T-helper 17 cell (primary cell): ENCODE results near the gene KRT76. TPM values are rescaled to one million over a fixed set of nuclear protein-coding genes. Genes with fewer than 3 reads are reported as not detected.
"Not testable (repeated sequence)": the region's sequence is repeated elsewhere in the genome, so short reads cannot be mapped to it uniquely, and the experiment has no call there.

ENCODE experiments used
- ATAC-seq: fragments of 150-1000 bp; cut with Tn5 transposase; 2 replicates; pipeline ENCODE4 v1.10.0; 2021; ENCODE audit warnings: mild to moderate bottlenecking, moderate library complexity
- DNase-seq, 3 donors: peaks; one replicate each; pipeline versions ENCODE4 v3.0.0 to v3.0.0-alpha.2; 2020 to 2021
- H3K9me3 ChIP-seq: one replicate; pipeline ENCODE4 v1.7.0; 2013; ENCODE audit warnings: low read length, mild to moderate bottlenecking; ENCODE audit not compliant: control insufficient read depth, poor library complexity, severe bottlenecking
- H3K27ac Mint-ChIP-seq: one replicate; pipeline ENCODE4 v1.8.0; 2022; ENCODE audit warnings: mild to moderate bottlenecking, moderate library complexity, mixed read lengths
- H3K27me3 Mint-ChIP-seq: one replicate; pipeline ENCODE4 v1.8.0; 2022; ENCODE audit warnings: mixed read lengths
- H3K36me3 Mint-ChIP-seq: one replicate; pipeline ENCODE4 v1.8.0; 2022; ENCODE audit warnings: low read depth, mixed read lengths
- H3K4me1 Mint-ChIP-seq: one replicate; pipeline ENCODE4 v1.8.0; 2022; ENCODE audit warnings: mild to moderate bottlenecking, mixed read lengths
- H3K4me3 Mint-ChIP-seq: one replicate; pipeline ENCODE4 v1.8.0; 2022; ENCODE audit warnings: mild to moderate bottlenecking, moderate library complexity, mixed read lengths
- total RNA-seq, 4 donors: library from RNA in 2 of 4; stranded (reverse) in 2 of 4; gene quantifications; one replicate each; pipeline ENCODE4 v1.2.3 and lab custom pipeline; 2022 to 2026

KRT76 gene
- total RNA-seq, 2 donors from 2014 or later: not detected

- no peak for DNase-seq
- no peaks in the 10 kb centered on the region for H3K9me3 ChIP-seq
- Mint-ChIP-seq H3K4me3 (no peak overlapping the region), H3K27me3 (peaks cover 8% of the 10 kb centered on the region), H3K4me1 (no peaks in the 10 kb centered on the region), H3K36me3 (no peaks in the 10 kb centered on the region), H3K27ac (no peak overlapping the region)
- ATAC-seq: no peak
These were observed 14.0 kb downstream of the KRT76 start for GRCh38 chr12:52763036-52763659.

GRCh38 chr12:52761802-52762201 lies 15.3 kb downstream of the KRT76 start:
- DNase-seq (no peak), ATAC-seq (no peak)
- Mint-ChIP-seq H3K4me1 (no peaks in the 10 kb centered on the region), H3K36me3 (no peaks in the 10 kb centered on the region), H3K4me3 (no peak overlapping the region), H3K27ac (no peak overlapping the region), H3K27me3 (no peaks in the 10 kb centered on the region)
- H3K9me3 ChIP-seq: no peaks in the 10 kb centered on the region

- not testable (repeated sequence) for DNase-seq, H3K4me3 Mint-ChIP-seq, H3K4me1 Mint-ChIP-seq, H3K27me3 Mint-ChIP-seq, ATAC-seq, H3K36me3 Mint-ChIP-seq, H3K27ac Mint-ChIP-seq, H3K9me3 ChIP-seq
These were observed 15.9 kb downstream of the KRT76 start for GRCh38 chr12:52761218-52761617.

GRCh38 chr12:52760623-52761022 lies 16.5 kb downstream of the KRT76 start:
- no peak overlapping the region for H3K4me3 Mint-ChIP-seq
- no peak for ATAC-seq

GRCh38 chr12:52759695-52760094 lies 17.4 kb downstream of the KRT76 start:
- Mint-ChIP-seq H3K27ac (no peak overlapping the region), H3K36me3 (no peaks in the 10 kb centered on the region), H3K4me3 (no peak overlapping the region), H3K27me3 (peaks cover 5% of the 10 kb centered on the region), H3K4me1 (no peaks in the 10 kb centered on the region)
- no peak for DNase-seq
- ATAC-seq: no peak
- no peaks in the 10 kb centered on the region for H3K9me3 ChIP-seq

More at GRCh38 chr12:52760623-52761022, 16.5 kb downstream of the KRT76 start:
- Mint-ChIP-seq H3K27me3 (no peaks in the 10 kb centered on the region), H3K36me3 (no peaks in the 10 kb centered on the region), H3K4me1 (no peaks in the 10 kb centered on the region), H3K27ac (no peak overlapping the region)
- H3K9me3 ChIP-seq: no peaks in the 10 kb centered on the region
- DNase-seq: no peak

- Mint-ChIP-seq H3K36me3 (no peaks in the 10 kb centered on the region), H3K27me3 (peaks cover 5% of the 10 kb centered on the region), H3K4me1 (no peaks in the 10 kb centered on the region), H3K27ac (no peak overlapping the region), H3K4me3 (no peak overlapping the region)
- DNase-seq (no peak), ATAC-seq (no peak)
- no peaks in the 10 kb centered on the region for H3K9me3 ChIP-seq
These were observed 17.9 kb downstream of the KRT76 start for GRCh38 chr12:52759218-52759617.

GRCh38 chr12:52757449-52758176 lies 19.5 kb downstream of the KRT76 start:
- H3K27ac Mint-ChIP-seq: no peak overlapping the region
- H3K27me3 Mint-ChIP-seq: peaks cover 15% of the 10 kb centered on the region
- no peak for DNase-seq
- H3K4me1 Mint-ChIP-seq: no peaks in the 10 kb centered on the region
- no peaks in the 10 kb centered on the region for H3K9me3 ChIP-seq
- no peaks in the 10 kb centered on the region for H3K36me3 Mint-ChIP-seq
- H3K4me3 Mint-ChIP-seq: no peak overlapping the region
- ATAC-seq: no peak

GRCh38 chr12:52756281-52756960 lies 20.7 kb downstream of the KRT76 start:
- ATAC-seq (no peak), DNase-seq (no peak)
- Mint-ChIP-seq H3K4me3 (no peak overlapping the region), H3K27ac (no peak overlapping the region), H3K36me3 (no peaks in the 10 kb centered on the region), H3K4me1 (no peaks in the 10 kb centered on the region), H3K27me3 (peaks cover 16% of the 10 kb centered on the region)
- no peaks in the 10 kb centered on the region for H3K9me3 ChIP-seq

- ATAC-seq: no peak
- H3K4me3 Mint-ChIP-seq: no peak overlapping the region
- H3K27me3 Mint-ChIP-seq: peaks cover 16% of the 10 kb centered on the region
- no peak overlapping the region for H3K27ac Mint-ChIP-seq
- no peak for DNase-seq
- no peaks in the 10 kb centered on the region for H3K4me1 Mint-ChIP-seq
- no peaks in the 10 kb centered on the region for H3K36me3 Mint-ChIP-seq
- H3K9me3 ChIP-seq: no peaks in the 10 kb centered on the region
These were observed 21.6 kb downstream of the KRT76 start for GRCh38 chr12:52755533-52755932.

- Mint-ChIP-seq H3K27ac (no peak overlapping the region), H3K36me3 (no peaks in the 10 kb centered on the region), H3K4me3 (no peak overlapping the region), H3K4me1 (peaks cover 2% of the 10 kb centered on the region), H3K27me3 (peaks cover 16% of the 10 kb centered on the region)
- no peak for DNase-seq
- ATAC-seq: no peak
- no peaks in the 10 kb centered on the region for H3K9me3 ChIP-seq
These were observed 23.0 kb downstream of the KRT76 start for GRCh38 chr12:52754135-52754534.

GRCh38 chr12:52753283-52753682 lies 23.9 kb downstream of the KRT76 start:
- H3K9me3 ChIP-seq: no peaks in the 10 kb centered on the region
- ATAC-seq: no peak
- no peak for DNase-seq
- H3K4me3 Mint-ChIP-seq: no peak overlapping the region
- H3K27me3 Mint-ChIP-seq: peaks cover 24% of the 10 kb centered on the region
- no peaks in the 10 kb centered on the region for H3K36me3 Mint-ChIP-seq
- H3K27ac Mint-ChIP-seq: no peak overlapping the region
- H3K4me1 Mint-ChIP-seq: peaks cover 2% of the 10 kb centered on the region

GRCh38 chr12:52752516-52752915 lies 24.6 kb downstream of the KRT76 start:
- Mint-ChIP-seq H3K4me1 (peaks cover 2% of the 10 kb centered on the region), H3K27ac (no peak overlapping the region), H3K36me3 (no peaks in the 10 kb centered on the region), H3K27me3 (peaks cover 26% of the 10 kb centered on the region), H3K4me3 (no peak overlapping the region)
- DNase-seq: no peak
- H3K9me3 ChIP-seq: no peaks in the 10 kb centered on the region
- no peak for ATAC-seq

- peaks cover 2% of the 10 kb centered on the region for H3K4me1 Mint-ChIP-seq
- no peak overlapping the region for H3K4me3 Mint-ChIP-seq
- no peak for ATAC-seq
- no peaks in the 10 kb centered on the region for H3K36me3 Mint-ChIP-seq
- no peak overlapping the region for H3K27ac Mint-ChIP-seq
- DNase-seq: no peak
- peaks cover 26% of the 10 kb centered on the region for H3K27me3 Mint-ChIP-seq
- no peaks in the 10 kb centered on the region for H3K9me3 ChIP-seq
These were observed 25.4 kb downstream of the KRT76 start for GRCh38 chr12:52751795-52752194.
